ENCODE data around the gene TPSG1.

The TPSG1 gene

DNA sequence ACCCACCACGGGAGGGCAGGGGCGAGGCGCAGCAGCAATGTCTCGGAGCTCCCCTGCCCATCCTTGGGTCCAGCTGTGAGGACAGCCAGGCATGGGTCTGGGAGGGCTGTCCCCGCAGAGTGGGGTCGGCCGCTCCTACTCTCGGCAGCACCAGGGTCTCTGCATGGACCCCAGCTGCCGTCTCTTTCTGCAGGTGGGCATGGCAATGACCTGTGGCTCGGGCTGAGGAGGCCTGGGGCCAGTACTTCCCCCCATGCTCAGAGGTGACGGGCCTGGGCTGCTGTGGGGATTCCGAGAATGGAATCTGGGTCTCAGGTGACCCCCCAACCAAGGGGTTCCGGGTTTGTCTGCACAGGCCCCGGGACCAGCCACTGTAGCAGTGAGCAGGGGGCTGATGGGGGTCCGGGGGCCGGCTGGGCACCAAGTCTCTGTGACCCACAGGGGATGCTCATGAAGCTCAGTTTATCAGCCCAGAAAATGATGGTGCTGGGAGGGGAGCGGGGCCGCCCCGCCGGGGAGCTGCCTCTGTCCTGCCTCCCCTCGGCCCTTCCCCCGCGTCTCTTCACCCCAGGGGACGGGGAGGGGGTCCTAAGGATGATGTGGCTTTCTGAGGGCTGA lies 48.7 kb downstream of the TPSG1 start:
- DNase-seq, result no peak

DNA sequence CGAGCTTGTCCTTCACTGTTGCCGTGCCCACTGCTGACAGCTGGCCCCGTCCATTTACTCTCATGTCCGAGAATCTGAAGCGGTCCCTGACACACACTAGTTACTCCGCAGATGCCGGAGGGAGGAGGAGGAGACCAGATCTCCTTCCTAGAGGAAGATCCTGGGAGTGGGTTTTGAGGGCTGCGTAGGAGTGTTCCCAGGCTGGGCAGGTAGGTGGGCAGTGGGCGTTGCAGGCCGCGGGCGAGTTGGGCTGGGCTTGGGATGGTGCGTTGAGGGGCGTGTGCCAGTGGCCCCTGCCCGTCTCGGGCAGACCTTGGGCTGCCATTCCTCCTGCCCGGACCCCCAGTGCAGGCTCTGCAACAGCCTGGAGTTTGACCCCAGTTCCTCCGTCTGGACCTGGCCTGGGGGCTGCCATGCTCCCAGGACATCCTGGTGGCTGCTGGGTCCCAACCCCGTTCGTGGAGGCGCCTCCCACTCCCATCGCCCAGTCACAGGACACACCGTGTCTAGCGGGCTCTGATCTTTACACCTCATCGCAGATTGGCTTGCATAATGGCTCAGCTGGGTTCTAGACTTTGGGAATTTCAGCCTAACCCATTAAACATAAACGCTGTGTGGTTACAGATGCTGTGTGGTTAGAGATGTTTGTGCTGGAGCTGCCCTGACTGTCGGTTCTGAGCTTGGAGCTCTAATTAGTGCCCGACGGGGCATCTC lies 49.3 kb downstream of the TPSG1 start:
- no peak for DNase-seq

DNA sequence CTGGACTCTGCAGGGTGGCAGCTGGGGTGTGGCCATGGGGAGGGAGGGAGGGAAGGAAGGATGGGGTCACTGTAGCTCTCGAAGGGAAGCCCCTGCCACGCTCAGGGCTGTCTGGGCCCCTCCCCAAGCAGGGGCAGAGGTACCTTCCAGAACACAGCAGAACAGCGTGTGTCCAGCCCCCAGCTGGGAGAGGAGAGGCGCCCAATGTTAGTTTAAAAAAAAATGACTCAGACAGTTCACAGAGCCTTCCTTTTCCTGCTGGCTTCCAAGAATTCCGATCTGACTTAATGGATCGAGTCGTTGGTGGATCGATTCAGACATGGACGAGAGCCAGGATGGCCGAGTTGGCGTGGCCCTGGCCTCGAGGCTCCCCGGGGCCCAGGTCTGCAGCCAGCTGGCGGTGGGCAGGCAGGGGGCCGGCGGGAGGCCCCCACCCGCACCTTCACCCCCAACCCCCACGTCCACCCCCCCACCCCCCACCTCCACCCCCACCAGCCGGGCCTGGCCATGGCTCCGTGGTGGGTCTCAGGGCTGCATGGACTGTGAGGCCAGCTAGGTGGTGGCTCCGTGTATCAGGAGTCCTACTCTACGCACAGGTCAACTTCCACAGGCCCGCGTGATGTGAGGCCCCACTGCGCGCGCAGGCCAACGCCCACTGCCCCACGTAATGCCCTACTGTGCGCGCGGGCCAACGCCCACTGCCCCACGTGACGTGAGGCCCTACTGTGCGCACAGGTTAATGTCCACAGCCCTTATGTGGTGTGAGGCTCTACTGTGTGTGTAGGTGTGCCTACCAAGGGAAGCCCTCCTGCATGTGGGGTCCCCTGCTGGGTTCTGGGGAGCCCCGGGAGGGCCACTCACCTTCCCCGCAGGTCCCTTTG lies 50.4 kb downstream of the TPSG1 start:
- DNase-seq, result no peak

DNA sequence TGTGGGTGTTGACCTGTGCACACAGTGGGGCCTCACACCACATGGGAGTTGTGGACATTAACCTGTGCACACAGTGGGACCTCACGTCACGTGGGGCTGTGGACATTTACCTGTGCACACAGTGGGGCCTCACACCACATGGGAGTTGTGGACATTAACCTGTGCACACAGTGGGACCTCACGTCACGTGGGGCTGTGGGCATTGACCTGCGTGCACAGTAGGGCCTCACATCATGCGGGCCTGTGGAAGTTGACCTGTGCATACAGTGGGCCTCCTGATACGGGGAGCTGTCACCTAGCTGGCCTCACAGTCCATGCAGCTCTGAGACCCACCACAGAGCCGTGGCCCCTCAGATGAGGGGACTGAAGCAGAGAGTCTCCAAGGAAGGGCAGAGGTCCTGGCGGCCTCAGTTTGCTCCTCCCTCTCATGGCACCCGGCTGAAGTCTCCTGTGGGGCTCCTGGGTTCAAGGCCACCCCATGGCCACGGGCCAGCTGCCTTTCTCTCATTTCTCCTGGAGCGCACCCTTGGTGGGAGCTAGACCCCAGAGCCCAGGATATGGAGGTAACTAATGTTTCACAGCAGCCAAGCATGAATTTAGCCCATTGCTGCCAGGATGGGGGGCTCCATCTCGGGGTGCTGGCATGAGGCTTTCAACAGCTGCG lies 51.1 kb downstream of the TPSG1 start:
- DNase-seq, result no peak

DNA sequence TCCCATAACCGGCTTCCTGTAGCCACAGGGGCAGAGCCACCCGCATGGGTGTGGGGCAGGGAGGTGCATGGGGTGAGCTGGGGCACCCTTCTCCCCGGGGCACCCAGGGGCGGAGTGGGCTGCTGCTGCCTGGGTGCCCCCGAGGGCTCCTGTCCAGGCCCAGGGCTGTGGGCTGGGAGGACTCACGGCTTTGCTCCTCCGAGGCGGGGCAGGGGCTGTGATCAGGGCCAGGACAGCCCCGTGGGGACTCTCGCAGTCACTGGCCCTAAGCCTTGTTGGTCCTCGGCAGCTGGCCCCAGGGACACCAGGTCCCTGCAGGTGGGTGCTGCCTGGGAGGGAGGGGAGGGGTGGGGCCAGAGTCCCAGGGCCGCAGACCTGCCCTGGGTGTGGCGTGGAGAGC lies 52.4 kb downstream of the TPSG1 start:
- DNase-seq, result no peak

DNA sequence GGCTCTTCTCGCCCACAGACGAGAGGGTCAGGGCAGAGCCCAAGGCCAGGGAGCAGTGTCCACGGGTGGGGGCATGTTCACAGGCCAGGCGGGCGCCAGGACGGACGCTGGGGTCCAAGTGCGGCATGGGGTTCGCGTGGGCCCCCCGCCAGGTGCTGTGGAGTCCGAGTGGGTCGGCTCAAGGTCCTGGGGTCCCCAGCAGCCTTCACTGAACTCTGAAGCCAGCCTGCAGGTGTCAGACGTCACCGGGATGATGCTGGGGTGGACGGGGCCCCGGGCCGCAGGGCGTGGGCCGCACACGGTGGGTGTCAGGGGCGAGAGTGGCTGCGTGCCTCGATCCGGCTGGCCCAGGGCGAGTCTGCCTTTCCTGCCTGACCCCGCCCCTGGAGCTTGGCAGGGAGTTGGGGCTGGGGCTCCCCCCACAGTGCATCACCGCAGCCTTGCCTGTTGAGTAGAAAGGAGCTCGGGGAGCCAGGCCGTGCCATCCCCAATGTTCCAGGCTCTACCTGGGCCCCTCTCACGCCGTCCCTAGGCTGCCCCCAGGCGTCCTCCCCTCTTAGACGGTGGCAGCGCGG lies 53.1 kb downstream of the TPSG1 start:
- no peak for DNase-seq

Data from right kidney (tissue), 1 donor.